H9 (cell line): ENCODE measurements around the gene KATNA1. TPM values are rescaled to one million over a fixed set of nuclear protein-coding genes. Genes with fewer than 3 reads are reported as not detected.
A peak's percentile ranks its signal among the peaks of the same experiment; 100 is the strongest.

ENCODE experiments used
- DNase-seq: peaks from one replicate; pipeline ENCODE4 v3.0.0-alpha.2; 2017
- H2AFZ ChIP-seq: one replicate; pipeline ENCODE4 v1.6.1; 2013; ENCODE audit warnings: mild to moderate bottlenecking, low read length, control low read depth, moderate library complexity
- H2AK5ac ChIP-seq: 2 replicates; pipeline ENCODE4 v1.6.1; 2013; ENCODE audit warnings: low read length, control low read depth, mixed read lengths; ENCODE audit not compliant: insufficient read length
- H2BK120ac ChIP-seq: one replicate; pipeline ENCODE4 v1.6.1; 2013; ENCODE audit warnings: low read depth, mild to moderate bottlenecking, low read length, control low read depth, inconsistent platforms; ENCODE audit not compliant: poor library complexity, severe bottlenecking
- H2BK12ac ChIP-seq: 2 replicates; pipeline ENCODE4 v1.6.1; 2013; ENCODE audit warnings: low read length, control low read depth, mixed read lengths, low read depth; ENCODE audit not compliant: insufficient read length
- H2BK15ac ChIP-seq: 2 replicates; pipeline ENCODE4 v1.6.1; 2013; ENCODE audit warnings: low read depth, low read length, control low read depth
- H2BK20ac ChIP-seq: one replicate; pipeline ENCODE4 v1.6.1; 2013; ENCODE audit warnings: low read depth, mild to moderate bottlenecking, low read length, control low read depth, inconsistent platforms; ENCODE audit not compliant: poor library complexity, severe bottlenecking
- H2BK5ac ChIP-seq: 2 replicates; pipeline ENCODE4 v1.6.1; 2013; ENCODE audit warnings: low read length, control low read depth, mixed read lengths; ENCODE audit not compliant: insufficient read length
- H3K14ac ChIP-seq: 2 replicates; pipeline ENCODE4 v1.6.1; 2013; ENCODE audit warnings: low read length, control low read depth; ENCODE audit not compliant: insufficient read depth
- H3K18ac ChIP-seq: 2 replicates; pipeline ENCODE4 v1.6.1; 2013; ENCODE audit warnings: low read depth, mild to moderate bottlenecking, mixed read lengths, low read length, control low read depth; ENCODE audit not compliant: insufficient read length
- H3K23ac ChIP-seq: 2 replicates; pipeline ENCODE4 v1.6.1; 2013; ENCODE audit warnings: low read length, control low read depth, mixed read lengths, low read depth; ENCODE audit not compliant: insufficient read length
- H3K23me2 ChIP-seq: 2 replicates; pipeline ENCODE4 v1.6.1; 2013; ENCODE audit warnings: low read depth, mild to moderate bottlenecking, mixed read lengths, low read length, control low read depth; ENCODE audit not compliant: insufficient read length, poor library complexity, severe bottlenecking
- H3K27ac ChIP-seq: 2 replicates; pipeline ENCODE4 v1.5.1; 2013; ENCODE audit warnings: low read length, control low read depth, mixed read lengths, low read depth; ENCODE audit not compliant: insufficient read length
- H3K27me3 ChIP-seq: 2 replicates; pipeline ENCODE4 v1.6.1; 2013; ENCODE audit warnings: low read length, control low read depth, inconsistent platforms; ENCODE audit not compliant: insufficient read depth
- H3K4ac ChIP-seq: 2 replicates; pipeline ENCODE4 v1.6.1; 2013; ENCODE audit warnings: low read depth, mild to moderate bottlenecking, control low read depth, inconsistent platforms, low read length, moderate library complexity
- H3K4me1 ChIP-seq: 2 replicates; pipeline ENCODE4 v1.6.1; 2013; ENCODE audit warnings: low read length, control low read depth, inconsistent platforms; ENCODE audit not compliant: insufficient read depth
- H3K4me2 ChIP-seq: 2 replicates; pipeline ENCODE4 v1.6.1; 2013; ENCODE audit warnings: low read length, control low read depth, mixed read lengths; ENCODE audit not compliant: insufficient read length, insufficient read depth
- H3K56ac ChIP-seq: 2 replicates; pipeline ENCODE4 v1.6.1; 2013; ENCODE audit warnings: low read depth, mild to moderate bottlenecking, mixed read lengths, low read length, control low read depth; ENCODE audit not compliant: insufficient read length
- H3K79me1 ChIP-seq: 2 replicates; pipeline ENCODE4 v1.6.1; 2013; ENCODE audit warnings: low read depth, mild to moderate bottlenecking, moderate library complexity, low read length, control low read depth, inconsistent platforms; ENCODE audit not compliant: insufficient read depth, poor library complexity, severe bottlenecking
- H3K79me2 ChIP-seq: 2 replicates; pipeline ENCODE4 v1.6.1; 2013; ENCODE audit warnings: low read length, control low read depth, inconsistent platforms; ENCODE audit not compliant: insufficient read depth
- H3K9ac ChIP-seq: 2 replicates; pipeline ENCODE4 v1.6.1; 2013; ENCODE audit warnings: low read length, control low read depth, mixed read lengths; ENCODE audit not compliant: insufficient read length; ENCODE audit errors: extremely low read depth
- H3K9me3 ChIP-seq: one replicate; pipeline ENCODE4 v1.6.1; 2013; ENCODE audit warnings: low read depth, low read length, inconsistent platforms; ENCODE audit not compliant: control insufficient read depth
- H3T11ph ChIP-seq: one replicate; pipeline ENCODE4 v1.6.1; 2013; ENCODE audit warnings: mild to moderate bottlenecking, low read length, control low read depth, inconsistent platforms
- H4K20me1 ChIP-seq: one replicate; pipeline ENCODE4 v1.6.1; 2013; ENCODE audit not compliant: control insufficient read depth, insufficient read length, insufficient read depth
- H4K5ac ChIP-seq: 2 replicates; pipeline ENCODE4 v1.6.1; 2013; ENCODE audit warnings: low read depth, mild to moderate bottlenecking, mixed read lengths, low read length, control low read depth; ENCODE audit not compliant: insufficient read length
- H4K8ac ChIP-seq: replicated peaks from 2 replicates; pipeline ENCODE4 v1.6.1; 2013; ENCODE audit warnings: low read length, control low read depth, mixed read lengths, low read depth; ENCODE audit not compliant: insufficient read length
- H4K91ac ChIP-seq: 2 replicates; pipeline ENCODE4 v1.6.1; 2013; ENCODE audit warnings: low read depth, mild to moderate bottlenecking, moderate library complexity, mixed read lengths, low read length, control low read depth; ENCODE audit not compliant: insufficient read length
- H3K27ac Mint-ChIP-seq, 3 experiments: 2 replicates in 2 of 3; 3 replicates in 1 of 3; pipeline ENCODE4 v1.8.0; 2020 to 2021; ENCODE audit warnings: mixed read lengths in 3 of 3, mild to moderate bottlenecking in 1 of 3, moderate library complexity in 1 of 3
- H3K27me3 Mint-ChIP-seq: 2 replicates; pipeline ENCODE4 v1.8.0; 2021; ENCODE audit warnings: low read depth, mild to moderate bottlenecking, moderate library complexity, mixed read lengths
- H3K36me3 Mint-ChIP-seq, 3 experiments: 2 replicates in 2 of 3; 3 replicates in 1 of 3; pipeline ENCODE4 v1.8.0; 2020 to 2021; ENCODE audit warnings: low read depth in 3 of 3, mixed read lengths in 3 of 3; ENCODE audit not compliant: insufficient read depth in 1 of 3
- H3K4me1 Mint-ChIP-seq, 2 experiments: 2 replicates each; pipeline ENCODE4 v1.8.0; 2020; ENCODE audit warnings: mixed read lengths in 2 of 2
- H3K4me3 Mint-ChIP-seq, 2 experiments: 2 replicates in 1 of 2; 3 replicates in 1 of 2; pipeline ENCODE4 v1.8.0; 2020 to 2021; ENCODE audit warnings: mild to moderate bottlenecking in 2 of 2, mixed read lengths in 2 of 2, moderate library complexity in 1 of 2
- H3K9me3 Mint-ChIP-seq, 2 experiments: 2 replicates in 1 of 2; 3 replicates in 1 of 2; pipeline ENCODE4 v1.8.0; 2020; ENCODE audit warnings: mild to moderate bottlenecking in 2 of 2, mixed read lengths in 2 of 2, moderate library complexity in 1 of 2
- CTCF ChIP-seq: fragments of 200-600 bp; sonication (generic); conservative IDR thresholded peaks from 3 replicates; pipeline ENCODE4 v1.8.0; 2021; ENCODE audit warnings: antibody characterized with exemption, mild to moderate bottlenecking
- WGBS: extraction: QIAGEN DNeasy Blood & Tissue Kit; methylation state at CpG from one replicate; pipeline ENCODE4 v1.1.7; 2013; ENCODE audit warnings: missing lambda C conversion rate, low lambda C conversion rate, mixed read lengths; ENCODE audit not compliant: insufficient read length; ENCODE audit errors: extremely low coverage; 5-methylcytosine and 5-hydroxymethylcytosine counted together
- total RNA-seq: library from RNA; stranded (reverse); gene quantifications from 2 replicates; pipeline ENCODE4 v1.2.1, GENCODE V29; 2021

The KATNA1 gene
- total RNA-seq, 1 experiment from 2014 or later: 18.3 TPM

- Histone ChIP-seq H3K56ac (no peak overlapping the region), H3T11ph (no peak overlapping the region), H3K23ac (no peak overlapping the region), H3K14ac (peak overlapping the region; percentile 92; the same call in 1 of the 2 replicates), H2BK15ac (no peak overlapping the region), H3K4me1 (no peaks in the 10 kb centered on the region), H3K9ac (peak overlapping the region; percentile 95), H2AK5ac (no peak overlapping the region), H4K91ac (no peak overlapping the region), H2BK12ac (no peak overlapping the region), H4K5ac (no peak overlapping the region), H3K27ac (no peak overlapping the region), H3K79me1 (peaks cover 2% of the 10 kb centered on the region), H3K23me2 (peaks cover 4% of the 10 kb centered on the region), H3K27me3 (no peaks in the 10 kb centered on the region), H2BK120ac (no peak overlapping the region), H2BK5ac (no peak overlapping the region), H3K9me3 (no peaks in the 10 kb centered on the region), H3K4me2 (peak overlapping the region; percentile 89), H2AFZ (no peak overlapping the region), H4K20me1 (no peaks in the 10 kb centered on the region), H2BK20ac (no peak overlapping the region), H3K18ac (no peak overlapping the region), H3K79me2 (peaks cover 11% of the 10 kb centered on the region; the same call in 1 of the 2 replicates), H3K4ac (no peak overlapping the region), H4K8ac (no peak overlapping the region)
- H3K27ac Mint-ChIP-seq: peak overlapping the region in 2 of 3 experiments; percentile 44 to 97; a peak in 1 of 7 replicates
- H3K27me3 Mint-ChIP-seq: peaks cover 4% of the 10 kb centered on the region
- peak overlapping the region; percentile 90 to 91 for H3K4me3 Mint-ChIP-seq
- WGBS: no CpG with 5 or more reads among the region's 12 CpGs
- H3K4me1 Mint-ChIP-seq: peaks cover 11 to 13% of the 10 kb centered on the region in 2 experiments
- no peaks in the 10 kb centered on the region for H3K9me3 Mint-ChIP-seq
- no peak for TF ChIP-seq CTCF
- no peak for DNase-seq
- H3K36me3 Mint-ChIP-seq: peaks cover 0 to 1% (median 0%) of the 10 kb centered on the region in 3 experiments; a peak in 2 of 7 replicates
Observed at GRCh38 chr6:149567194-149567586, 81.3 kb downstream of the KATNA1 start.
